ENCODE results near the gene LMNA. TPM values are rescaled to one million over a fixed set of nuclear protein-coding genes. Genes with fewer than 3 reads are reported as not detected.

LMNA gene
- total and polyA plus RNA-seq, 4 donors, result 94.3 to 1,067 (median 438) TPM

Other genes starting within 250 kb of the LMNA start
- 10 to 100 TPM; 49.6 to 49.9 TPM for gene RIT1, start 203.4 kb upstream of the LMNA start, total RNA-seq
- gene RIT1, start 203.4 kb upstream of the LMNA start, polyA plus RNA-seq, result 10 to 100 TPM; 16.4 to 19.0 TPM
- 10 to 100 TPM; 47.0 to 60.5 TPM for gene KHDC4, start 180.3 kb upstream of the LMNA start, total RNA-seq
- 10 to 100 TPM in 1 of 2 donors, 1 to 10 TPM in 1; 6.8 to 49.5 TPM for gene KHDC4, start 180.3 kb upstream of the LMNA start, polyA plus RNA-seq
- not detected for gene RXFP4, start 173.1 kb upstream of the LMNA start, total RNA-seq
- gene RXFP4, start 173.1 kb upstream of the LMNA start, polyA plus RNA-seq, result not detected
- 100 to 1,000 TPM; 175 to 217 TPM for gene ARHGEF2, start 136.2 kb upstream of the LMNA start, total RNA-seq
- 10 to 100 TPM; 58.3 to 58.9 TPM for gene ARHGEF2, start 136.2 kb upstream of the LMNA start, polyA plus RNA-seq
- gene SSR2, start 93.8 kb upstream of the LMNA start, total RNA-seq, result 100 to 1,000 TPM; 151 to 152 TPM
- 100 to 1,000 TPM; 232 to 245 TPM for gene SSR2, start 93.8 kb upstream of the LMNA start, polyA plus RNA-seq
- gene UBQLN4, start 60.9 kb upstream of the LMNA start, total RNA-seq, result 10 to 100 TPM; 23.8 to 25.7 TPM
- 10 to 100 TPM; 14.5 to 16.0 TPM for gene UBQLN4, start 60.9 kb upstream of the LMNA start, polyA plus RNA-seq
- 10 to 100 TPM; 31.6 to 41.2 TPM for gene LAMTOR2, start 59.9 kb upstream of the LMNA start, total RNA-seq
- gene LAMTOR2, start 59.9 kb upstream of the LMNA start, polyA plus RNA-seq, result 100 to 1,000 TPM in 1 of 2 donors, 10 to 100 TPM in 1; 78.3 to 129 TPM
- gene RAB25, start 53.6 kb upstream of the LMNA start, total RNA-seq, result not detected
- gene RAB25, start 53.6 kb upstream of the LMNA start, polyA plus RNA-seq, result 10 to 100 TPM in 1 of 2 donors, 1 to 10 TPM in 1; 1.5 to 32.4 TPM
- gene MEX3A, start 32.2 kb upstream of the LMNA start, total RNA-seq, result 1 to 10 TPM; 1.2 to 1.6 TPM
- gene MEX3A, start 32.2 kb upstream of the LMNA start, polyA plus RNA-seq, result under 1 TPM; 0.03 to 0.13 TPM
- 10 to 100 TPM in 1 of 2 donors, 1 to 10 TPM in 1; 8.9 to 20.0 TPM for gene SEMA4A, start 38.9 kb downstream of the LMNA start, total RNA-seq
- gene SEMA4A, start 38.9 kb downstream of the LMNA start, polyA plus RNA-seq, result 1 to 10 TPM; 3.0 to 4.7 TPM
- gene SLC25A44, start 79.4 kb downstream of the LMNA start, total RNA-seq, result 10 to 100 TPM; 15.7 to 18.6 TPM
- gene SLC25A44, start 79.4 kb downstream of the LMNA start, polyA plus RNA-seq, result 10 to 100 TPM in 1 of 2 donors, 1 to 10 TPM in 1; 8.6 to 10.2 TPM
- gene PMF1, start 98.3 kb downstream of the LMNA start, total RNA-seq, result 10 to 100 TPM; 31.4 to 38.5 TPM
- 10 to 100 TPM; 29.6 to 65.0 TPM for gene PMF1, start 98.3 kb downstream of the LMNA start, polyA plus RNA-seq
- 1 to 10 TPM in 1 of 2 donors, not detected in 1; 2.9 TPM for gene BGLAP, start 127.5 kb downstream of the LMNA start, total RNA-seq
- 1 to 10 TPM in 1 of 2 donors, not detected in 1; 1.9 TPM for gene BGLAP, start 127.5 kb downstream of the LMNA start, polyA plus RNA-seq
- gene PAQR6, start 133.3 kb downstream of the LMNA start, total RNA-seq, result 1 to 10 TPM in 1 of 2 donors, under 1 TPM in 1; 0.81 to 2.8 TPM
- 1 to 10 TPM in 1 of 2 donors, not detected in 1; 2.3 TPM for gene PAQR6, start 133.3 kb downstream of the LMNA start, polyA plus RNA-seq
- gene SMG5, start 168.1 kb downstream of the LMNA start, total RNA-seq, result 10 to 100 TPM; 47.2 to 58.6 TPM
- gene SMG5, start 168.1 kb downstream of the LMNA start, polyA plus RNA-seq, result 10 to 100 TPM; 21.9 to 34.7 TPM
- gene TMEM79, start 169.6 kb downstream of the LMNA start, total RNA-seq, result 1 to 10 TPM; 1.2 to 2.6 TPM
- 1 to 10 TPM; 1.4 to 2.1 TPM for gene TMEM79, start 169.6 kb downstream of the LMNA start, polyA plus RNA-seq
- gene GLMP, start 181.0 kb downstream of the LMNA start, total RNA-seq, result 10 to 100 TPM; 36.4 to 50.8 TPM
- gene GLMP, start 181.0 kb downstream of the LMNA start, polyA plus RNA-seq, result 10 to 100 TPM; 42.2 to 57.1 TPM
- not detected for gene VHLL, start 184.6 kb downstream of the LMNA start, total RNA-seq
- gene VHLL, start 184.6 kb downstream of the LMNA start, polyA plus RNA-seq, result not detected
- 100 to 1,000 TPM; 102 to 112 TPM for gene CCT3, start 223.6 kb downstream of the LMNA start, total RNA-seq
- 10 to 100 TPM; 76.0 to 87.0 TPM for gene CCT3, start 223.6 kb downstream of the LMNA start, polyA plus RNA-seq
- not detected for gene TSACC, start 223.8 kb downstream of the LMNA start, total RNA-seq
- not detected for gene TSACC, start 223.8 kb downstream of the LMNA start, polyA plus RNA-seq

Data from aorta (tissue), 4 donors.